Myometrial cell (primary cell): ENCODE data around the gene SIX3. TPM values are rescaled to one million over a fixed set of nuclear protein-coding genes. Genes with fewer than 3 reads are reported as not detected.

Experiments used
- total RNA-seq: library from RNA; depleted of rRNA; stranded (reverse); fragments of >200 nt; gene quantifications from 2 replicates; pipeline ENCODE4 v1.2.3, GENCODE V29; 2015

SIX3 gene
- not detected in 2 replicates for total RNA-seq

GRCh38 chr2:44941551-44942234 lies at the start of gene SIX3:
SIX3 (plus strand) TSS chr2:44941702; CDS start chr2:44942105, 403 bp downstream.

Other genes with a start within 250 kb of the SIX3 start
- gene SIX2, start 67.8 kb downstream of the SIX3 start, total RNA-seq = not detected in 2 replicates